NCI-H1105 treated with DMSO at 0.1 percent for 48 hours (cell line): Measurements from ENCODE around the gene TBL3.

ENCODE experiments used
- DNase-seq: peaks from one replicate; lab custom pipeline; 2025; lab: John Stamatoyannopoulos, UW

Gene TBL3

DNA sequence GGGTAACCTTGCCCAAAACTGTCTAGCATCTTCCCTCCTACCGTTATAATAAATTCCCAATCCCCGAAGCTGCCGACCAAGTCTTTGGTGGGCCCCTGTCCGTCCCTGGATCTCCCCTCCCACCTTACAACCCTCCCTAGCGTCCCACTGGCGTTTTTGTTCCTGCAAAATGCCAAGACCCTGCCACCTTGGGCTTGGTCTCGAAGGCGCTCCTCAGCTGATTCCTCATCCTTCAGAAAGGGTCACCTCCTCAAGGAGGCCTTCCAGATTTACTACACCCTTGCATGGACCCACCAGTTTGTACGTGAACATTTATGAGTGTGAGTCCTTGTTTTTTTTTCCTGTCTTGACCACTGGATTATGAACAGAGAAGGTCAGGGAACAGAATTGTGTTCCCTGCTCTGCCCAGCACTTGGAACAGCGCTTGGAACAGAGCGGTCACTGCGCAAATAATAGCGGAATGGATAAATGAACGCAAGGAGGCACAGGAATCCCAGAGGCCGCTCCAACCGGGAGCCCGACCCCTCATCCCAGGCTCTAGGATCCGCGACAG is 11.2 kb downstream of the TBL3 start:
- no peak for DNase-seq

DNA sequence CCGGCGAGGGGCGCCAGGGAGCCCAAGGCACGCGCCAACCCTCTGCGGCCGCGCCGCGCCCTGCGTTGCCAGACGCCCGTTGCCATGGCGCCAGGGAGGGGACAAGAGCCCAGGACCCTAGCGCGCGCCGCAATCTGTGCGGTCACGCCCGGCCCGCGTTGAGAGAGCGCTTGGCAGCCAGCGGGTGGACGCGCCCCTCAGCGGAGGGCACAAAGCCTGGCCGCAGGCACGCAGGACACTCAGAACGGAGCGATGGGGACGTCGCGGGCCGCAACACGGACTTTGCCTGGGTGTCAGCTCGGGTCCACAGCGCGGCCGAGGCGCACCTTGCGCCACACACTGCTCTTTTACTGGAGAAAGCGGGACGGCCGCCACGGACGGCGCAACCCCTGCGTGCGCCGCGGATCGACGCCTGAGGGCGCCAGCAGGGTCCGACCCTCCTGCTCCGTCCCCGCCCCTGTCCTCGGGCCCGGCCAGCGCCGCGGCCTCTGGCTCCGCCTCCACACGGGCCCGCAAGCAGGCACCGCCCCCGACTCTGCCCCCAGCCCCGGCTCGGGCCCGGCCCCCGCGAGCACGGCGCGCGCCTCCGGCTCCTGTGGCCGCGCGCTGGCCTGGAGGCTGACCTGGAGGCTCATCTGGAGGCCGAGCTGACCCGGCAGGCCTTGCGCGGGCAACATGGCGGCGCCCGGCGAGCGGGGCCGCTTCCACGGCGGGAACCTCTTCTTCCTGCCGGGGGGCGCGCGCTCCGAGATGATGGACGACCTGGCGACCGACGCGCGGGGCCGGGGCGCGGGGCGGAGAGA is 11.9 kb downstream of the TBL3 start, which contains the start of gene GFER:
Gene GFER (plus strand): TSS at position 650 of the 803 bp plus-strand sequence. CDS start 26 bp downstream, at position 676.
- DNase-seq: peak; percentile 67

- DNase-seq: no peak
Measured at GRCh38 chr16:1984347-1985225, 12.7 kb downstream of the TBL3 start.

DNA sequence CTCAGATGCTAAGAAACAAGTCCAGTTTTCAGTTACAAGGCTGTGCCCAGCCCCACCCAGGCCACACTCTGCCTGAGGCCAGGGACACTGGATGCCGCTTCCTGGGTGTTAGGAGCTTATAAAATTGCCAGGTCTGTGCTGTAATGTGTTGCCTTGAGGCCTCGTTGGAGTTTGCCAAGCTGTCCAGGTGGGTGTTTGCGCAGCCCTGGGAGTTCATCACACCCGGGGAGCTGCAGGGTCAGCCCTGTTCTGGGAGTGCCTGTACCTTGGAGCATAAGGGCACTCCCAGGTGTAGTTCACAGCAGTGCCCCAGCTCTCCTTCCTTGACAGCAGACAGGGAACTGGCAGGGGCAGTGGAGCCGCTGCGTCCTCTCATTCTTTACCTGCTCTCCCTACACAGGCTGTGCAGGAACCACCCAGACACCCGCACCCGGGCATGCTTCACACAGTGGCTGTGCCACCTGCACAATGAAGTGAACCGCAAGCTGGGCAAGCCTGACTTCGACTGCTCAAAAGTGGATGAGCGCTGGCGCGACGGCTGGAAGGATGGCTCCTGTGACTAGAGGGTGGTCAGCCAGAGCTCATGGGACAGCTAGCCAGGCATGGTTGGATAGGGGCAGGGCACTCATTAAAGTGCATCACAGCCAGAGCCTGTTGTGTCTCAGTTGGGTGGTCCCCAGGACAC is 13.8 kb downstream of the TBL3 start:
- no peak for DNase-seq

DNA sequence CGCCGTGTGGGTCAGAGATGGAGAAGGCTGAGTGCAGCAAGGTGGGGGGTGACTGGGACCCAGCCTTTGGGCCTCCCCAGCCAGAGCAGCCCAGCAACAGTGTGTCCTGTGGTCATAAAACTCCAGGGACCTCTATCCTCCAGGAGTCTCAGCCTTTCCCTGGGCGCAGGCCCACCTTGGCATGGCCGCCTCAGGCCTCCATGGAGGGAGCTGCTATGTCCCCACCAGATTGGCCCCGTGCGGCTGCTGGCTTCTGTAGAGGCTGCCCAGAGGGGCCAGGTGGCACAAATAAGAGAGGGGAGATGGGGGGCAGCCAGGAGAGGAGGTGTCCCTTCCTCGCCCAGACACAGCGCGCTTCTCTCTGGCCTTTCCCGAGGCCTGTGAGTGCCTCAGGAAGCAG is 15.3 kb downstream of the TBL3 start:
- no peak for DNase-seq

- no peak for DNase-seq
Measured at GRCh38 chr16:1989209-1990100, 17.6 kb downstream of the TBL3 start, which contains the start of gene SYNGR3. Gene SYNGR3 (plus strand): TSS chr16:1989970. CDS start chr16:1990103, 133 bp downstream.

DNA sequence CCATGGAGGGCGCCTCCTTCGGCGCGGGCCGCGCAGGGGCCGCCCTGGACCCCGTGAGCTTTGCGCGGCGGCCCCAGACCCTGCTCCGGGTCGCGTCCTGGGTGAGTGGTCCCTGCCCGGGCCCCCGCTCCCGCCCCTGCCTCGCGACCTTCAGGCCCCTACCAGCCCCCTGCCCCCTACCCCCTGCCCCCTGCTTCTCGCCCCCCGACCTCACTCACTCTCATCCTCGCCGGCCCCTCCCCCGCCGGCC is 18.2 kb downstream of the TBL3 start:
- DNase-seq: no peak

GRCh38 chr16:1990351-1991134 is 18.7 kb downstream of the TBL3 start:
- peak; percentile 20 for DNase-seq

GRCh38 chr16:1991135-1991551 is 19.3 kb downstream of the TBL3 start:
- no peak for DNase-seq

DNA sequence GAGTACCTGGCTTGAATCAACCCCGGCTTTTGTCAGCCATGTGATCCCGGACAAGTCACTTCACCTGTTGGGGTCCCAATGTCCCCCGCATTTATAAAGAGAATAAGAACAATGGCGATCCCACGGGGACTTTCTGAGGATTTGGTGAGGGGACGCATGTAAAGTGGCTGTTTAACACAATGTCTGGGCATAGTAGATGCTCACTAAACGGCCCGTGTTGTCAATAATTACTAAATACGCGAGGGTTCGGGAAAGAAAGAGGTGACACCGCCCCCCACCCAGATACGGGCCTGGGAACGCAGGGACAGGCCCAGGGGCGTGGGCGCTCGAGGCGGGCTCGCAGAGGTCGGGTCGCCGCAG is 19.7 kb downstream of the TBL3 start:
- no peak for DNase-seq

- DNase-seq: no peak
Measured at GRCh38 chr16:1991948-1992703, 20.3 kb downstream of the TBL3 start.

DNA sequence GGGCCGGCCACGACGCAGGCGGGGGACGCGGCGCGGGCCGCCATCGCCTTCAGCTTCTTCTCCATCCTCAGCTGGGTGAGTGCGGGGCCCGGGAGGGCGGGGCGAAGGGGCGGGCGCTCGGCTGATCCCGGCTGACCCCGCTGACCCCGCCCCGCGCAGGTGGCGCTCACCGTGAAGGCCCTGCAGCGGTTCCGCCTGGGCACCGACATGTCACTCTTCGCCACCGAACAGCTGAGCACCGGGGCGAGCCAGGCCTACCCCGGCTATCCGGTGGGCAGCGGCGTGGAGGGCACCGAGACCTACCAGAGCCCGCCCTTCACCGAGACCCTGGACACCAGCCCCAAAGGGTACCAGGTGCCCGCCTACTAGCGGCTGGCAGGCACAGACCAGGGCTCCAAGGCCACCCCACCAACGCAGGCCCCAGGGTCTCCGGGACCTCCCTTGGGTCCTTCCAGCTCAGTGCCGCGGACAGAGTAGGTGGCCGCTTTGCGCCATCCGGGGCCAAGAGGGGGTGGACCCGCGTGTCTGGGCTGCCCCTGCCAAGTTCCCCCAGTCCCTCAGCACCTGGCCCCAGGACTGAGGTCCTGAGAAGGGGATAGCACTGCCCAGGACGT is 21.0 kb downstream of the TBL3 start:
- DNase-seq: no peak

DNA sequence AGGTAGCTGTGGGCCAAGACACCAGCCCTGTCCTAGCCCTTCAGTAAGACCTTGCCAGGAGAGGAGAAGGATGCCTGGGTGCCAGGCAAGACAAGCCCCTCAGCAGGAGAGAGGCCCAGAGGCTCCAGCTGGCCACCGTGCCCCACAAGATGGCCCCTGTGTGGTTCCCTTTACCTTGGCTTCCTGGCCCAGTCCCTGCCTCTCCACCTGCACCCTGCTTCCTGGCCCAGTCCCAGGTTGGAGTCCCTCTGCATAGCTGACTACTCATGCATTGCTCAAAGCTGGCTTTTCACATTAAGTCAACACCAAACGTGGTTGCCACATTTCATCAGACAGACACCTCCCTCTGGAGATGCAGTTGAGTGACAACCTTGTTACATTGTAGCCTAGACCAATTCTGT is 21.9 kb downstream of the TBL3 start:
- DNase-seq: no peak

DNA sequence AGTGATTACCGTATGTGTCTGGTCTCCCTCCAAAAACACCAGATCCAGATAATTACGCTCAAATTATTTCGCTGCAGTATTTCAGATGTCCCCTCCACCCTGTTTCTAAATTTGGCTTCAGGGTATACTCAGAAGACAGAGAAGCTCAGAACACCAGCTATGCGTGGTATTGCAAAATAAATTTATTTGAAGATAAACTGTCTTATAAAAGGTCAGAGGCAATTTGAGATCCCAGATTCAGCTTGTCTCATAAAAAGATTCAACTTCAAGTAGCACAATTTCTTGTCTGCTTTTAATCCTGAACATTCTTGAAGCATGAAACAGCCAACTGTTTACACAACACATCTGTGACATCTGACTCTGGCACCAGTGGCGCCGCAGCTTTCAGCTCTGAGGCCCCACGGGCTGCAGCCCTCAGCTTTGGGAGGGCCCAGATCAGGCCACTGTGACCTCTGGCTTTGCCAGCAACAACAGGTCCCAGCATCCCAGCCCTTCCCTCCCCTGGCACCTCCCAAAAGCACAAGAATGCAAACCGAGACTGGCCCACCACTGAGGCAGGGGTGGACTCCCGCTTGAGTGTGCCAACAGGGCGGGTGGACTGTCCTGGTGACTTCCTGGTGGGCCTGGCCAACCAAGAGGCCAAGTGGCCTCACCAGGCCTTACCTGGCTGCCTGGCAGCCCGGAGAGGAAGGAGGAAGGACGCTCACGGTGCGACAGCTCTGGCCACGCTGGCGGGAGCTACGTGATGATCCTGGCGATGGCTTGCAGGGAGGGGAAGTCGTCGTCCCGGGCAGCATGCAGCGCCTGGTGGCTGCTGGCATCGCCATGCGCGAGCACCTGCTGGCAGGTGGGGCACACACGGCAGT is 25.9 kb downstream of the TBL3 start:
- no peak for DNase-seq

- no peak for DNase-seq
Measured at GRCh38 chr16:1998360-1998835, 26.5 kb downstream of the TBL3 start.

DNA sequence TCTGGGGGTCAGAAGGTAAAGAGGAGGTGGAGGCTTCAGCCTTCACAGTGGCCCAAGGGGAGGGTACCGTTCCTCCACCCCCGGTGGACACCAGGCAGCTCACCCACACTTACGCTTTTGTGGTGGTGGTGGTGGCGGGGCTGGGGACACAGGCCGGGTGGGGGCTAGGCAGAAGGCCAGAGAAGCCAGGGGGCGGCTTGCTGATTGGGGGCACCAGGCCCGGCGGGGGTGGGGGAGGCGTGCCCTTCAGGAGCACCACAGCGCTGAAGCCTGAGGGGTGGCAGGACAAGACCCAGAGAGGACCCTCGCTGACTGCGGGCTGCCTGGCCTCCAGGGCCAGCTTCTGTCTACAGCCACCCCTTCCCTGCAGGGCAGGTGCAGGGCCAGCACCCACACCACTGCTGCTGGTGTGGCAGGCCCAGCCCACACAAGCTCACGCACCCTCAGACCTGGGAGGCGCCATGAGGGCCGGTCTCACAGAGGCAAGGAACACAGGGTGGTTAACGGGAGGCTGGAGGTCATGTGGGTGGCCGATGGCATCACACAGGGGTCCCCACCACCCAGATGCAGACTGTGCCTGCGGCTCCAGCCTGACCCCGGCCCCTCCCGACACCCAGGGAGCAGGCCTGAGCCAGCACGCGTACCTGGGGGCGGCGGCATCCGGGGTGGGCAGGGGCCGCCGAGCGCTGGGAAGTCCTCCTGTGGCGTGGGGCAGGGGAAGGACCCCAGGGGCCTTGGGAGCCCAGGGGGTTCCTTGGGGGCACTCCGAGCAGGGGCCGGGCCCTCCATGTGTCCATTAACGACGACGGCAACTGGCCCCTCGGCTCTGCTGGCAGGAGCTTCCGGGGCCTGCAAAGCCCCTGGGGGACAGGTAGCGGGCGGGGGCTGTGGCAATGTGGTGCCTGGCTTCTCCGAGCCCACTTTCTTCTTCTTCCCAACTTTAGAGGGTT is 27.3 kb downstream of the TBL3 start:
- DNase-seq: no peak
